ENCODE data around the gene SLC27A5.

Gene SLC27A5

GRCh38 chr19:58558066-58558622 is 46.4 kb upstream of the SLC27A5 start, which contains the start of gene UBE2M:
TSS of gene UBE2M (minus strand) at chr19:58558611. CDS start at chr19:58558381, 230 bp downstream.
- DNase-seq (ENCODE audit: extremely low spot score) = no peak
- ChIA-PET POLR2A (interaction anchor here (1.2 to 1.7 kb wide), 2 partner anchors 14 to 69 kb away, joined by 4 to 6 read pairs; no protein-coding TSS in a partner anchor), CTCF (interaction anchor here (4.7 kb wide), 1 partner anchor 38 kb away, joined by 25 read pairs; the partner anchor contains the start of gene ZBTB45)
- TF ChIP-seq, protein P1, sequence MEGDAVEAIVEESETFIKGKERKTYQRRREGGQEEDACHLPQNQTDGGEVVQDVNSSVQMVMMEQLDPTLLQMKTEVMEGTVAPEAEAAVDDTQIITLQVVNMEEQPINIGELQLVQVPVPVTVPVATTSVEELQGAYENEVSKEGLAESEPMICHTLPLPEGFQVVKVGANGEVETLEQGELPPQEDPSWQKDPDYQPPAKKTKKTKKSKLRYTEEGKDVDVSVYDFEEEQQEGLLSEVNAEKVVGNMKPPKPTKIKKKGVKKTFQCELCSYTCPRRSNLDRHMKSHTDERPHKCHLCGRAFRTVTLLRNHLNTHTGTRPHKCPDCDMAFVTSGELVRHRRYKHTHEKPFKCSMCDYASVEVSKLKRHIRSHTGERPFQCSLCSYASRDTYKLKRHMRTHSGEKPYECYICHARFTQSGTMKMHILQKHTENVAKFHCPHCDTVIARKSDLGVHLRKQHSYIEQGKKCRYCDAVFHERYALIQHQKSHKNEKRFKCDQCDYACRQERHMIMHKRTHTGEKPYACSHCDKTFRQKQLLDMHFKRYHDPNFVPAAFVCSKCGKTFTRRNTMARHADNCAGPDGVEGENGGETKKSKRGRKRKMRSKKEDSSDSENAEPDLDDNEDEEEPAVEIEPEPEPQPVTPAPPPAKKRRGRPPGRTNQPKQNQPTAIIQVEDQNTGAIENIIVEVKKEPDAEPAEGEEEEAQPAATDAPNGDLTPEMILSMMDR (IDR thresholded peaks at IDR 0.05; ENCODE audit: control extremely low read depth, extremely low read depth, low read depth, missing control alignments) = no peak

DNA sequence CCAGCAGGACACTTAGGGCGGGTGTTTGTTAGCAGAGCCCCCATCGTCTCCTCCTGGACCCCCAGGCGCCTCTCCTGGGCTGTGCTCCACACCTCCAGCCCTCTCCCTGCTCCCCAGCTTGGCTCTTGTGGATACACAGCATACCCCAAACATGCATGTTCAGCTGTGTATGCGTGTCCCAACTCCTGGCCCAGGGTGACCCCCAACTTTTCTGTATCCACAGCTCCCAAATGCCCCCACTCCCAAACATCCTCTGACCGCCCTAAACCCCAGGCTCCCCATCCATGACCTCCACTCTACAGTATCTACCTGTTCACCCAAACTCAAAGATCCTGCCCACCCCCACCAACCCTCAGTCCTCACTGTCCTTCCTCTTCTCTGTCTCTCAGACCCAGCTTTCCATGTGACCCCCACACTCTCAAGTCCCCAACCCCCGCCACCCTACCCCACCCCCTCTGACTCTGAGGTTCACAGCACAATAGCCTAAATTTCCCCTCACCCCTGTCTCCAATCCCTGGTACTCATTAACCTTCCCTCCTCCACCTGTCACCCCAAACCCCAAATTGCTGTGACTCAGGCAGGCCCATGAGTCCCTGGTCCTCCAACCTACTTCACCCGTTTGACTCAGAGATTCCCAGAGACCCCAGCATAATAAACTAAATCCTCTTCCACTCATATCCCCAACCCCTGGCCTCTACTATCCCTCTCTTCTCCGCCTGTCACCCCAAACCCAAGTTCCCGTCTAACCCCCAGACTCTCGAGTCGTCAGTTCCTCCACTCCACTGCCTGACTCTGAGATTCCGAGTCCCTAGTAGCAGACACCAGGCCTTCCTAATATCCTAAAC is 45.7 kb upstream of the SLC27A5 start:
- TF ChIP-seq, protein P1 (IDR thresholded peaks at IDR 0.05; ENCODE audit: control extremely low read depth, extremely low read depth, low read depth, missing control alignments) = no peak
- ChIA-PET POLR2A (no interaction called here), CTCF (interaction anchor here (0.9 to 1.3 kb wide), 2 partner anchors 38 to 43 kb away, joined by 3 to 5 read pairs; partner anchors contain the start of gene ZBTB45)
- no peak for DNase-seq (ENCODE audit: extremely low spot score)

GRCh38 chr19:58556622-58557220 is 44.9 kb upstream of the SLC27A5 start:
- DNase-seq (ENCODE audit: extremely low spot score) = no peak
- TF ChIP-seq, protein P1 (IDR thresholded peaks at IDR 0.05; ENCODE audit: control extremely low read depth, extremely low read depth, low read depth, missing control alignments) = no peak
- POLR2A ChIA-PET = no interaction called here
- CTCF ChIA-PET = interaction anchor here (0.9 to 1.3 kb wide), 2 partner anchors 37 to 42 kb away, joined by 3 to 5 read pairs; partner anchors contain the start of gene ZBTB45

GRCh38 chr19:58555920-58556621 is 44.3 kb upstream of the SLC27A5 start:
- ChIA-PET POLR2A (interaction anchor here (1.5 to 3.7 kb wide), 3 partner anchors 11 to 36 kb away, joined by 6 to 32 read pairs (median 8); partner anchors contain the start of genes TRIM28 and ZBTB45), CTCF (interaction anchor here (1.9 to 2.9 kb wide), 2 partner anchors 37 to 86 kb away, joined by 5 to 30 read pairs; partner anchors contain the start of gene ZBTB45)
- TF ChIP-seq, protein P1 (IDR thresholded peaks at IDR 0.05; ENCODE audit: control extremely low read depth, extremely low read depth, low read depth, missing control alignments) = no peak
- DNase-seq (ENCODE audit: extremely low spot score) = no peak

- DNase-seq (ENCODE audit: extremely low spot score) = no peak
- POLR2A ChIA-PET = interaction anchor here (0.5 to 3.7 kb wide), 7 partner anchors 11 to 71 kb away, joined by 3 to 32 read pairs (median 6); partner anchors contain the start of genes TRIM28 and ZBTB45
- CTCF ChIA-PET = interaction anchor here (0.8 to 2.9 kb wide), 4 partner anchors 10 to 86 kb away, joined by 3 to 30 read pairs (median 8); partner anchors contain the start of gene ZBTB45
- TF ChIP-seq, protein P1 (IDR thresholded peaks at IDR 0.05; ENCODE audit: control extremely low read depth, extremely low read depth, low read depth, missing control alignments) = no peak
Measured at GRCh38 chr19:58555369-58555885, 43.6 kb upstream of the SLC27A5 start.

Data from GM10248 (cell line).